Kidney epithelial cell (primary cell): Measurements from ENCODE around the gene LCAT. TPM values are rescaled to one million over a fixed set of nuclear protein-coding genes. Genes with fewer than 3 reads are reported as not detected.
"Not testable (repeated sequence)": the region's sequence is repeated elsewhere in the genome, so short reads cannot be mapped to it uniquely, and the experiment has no call there.

Experiments used
- DNase-seq: peaks from one replicate; pipeline ENCODE4 v3.0.0-alpha.2; 2010; ENCODE audit warnings: low read depth
- H3K27me3 ChIP-seq: 2 replicates; pipeline ENCODE4 v1.6.0; 2011; ENCODE audit warnings: low read length; ENCODE audit not compliant: control insufficient read depth, insufficient read depth
- H3K36me3 ChIP-seq: 2 replicates; pipeline ENCODE4 v1.5.1; 2011; ENCODE audit warnings: low read length; ENCODE audit not compliant: control insufficient read depth, insufficient read depth
- H3K4me3 ChIP-seq: 2 replicates; pipeline ENCODE4 v1.5.1; 2011; ENCODE audit warnings: low read depth, mild to moderate bottlenecking, control low read depth, low read length
- CTCF ChIP-seq: IDR thresholded peaks from 2 replicates; pipeline ENCODE4 v1.5.1; 2011; ENCODE audit warnings: mild to moderate bottlenecking, moderate library complexity, low read length, control low read depth, inconsistent platforms; ENCODE audit not compliant: insufficient read depth, poor library complexity, severe bottlenecking
- total RNA-seq: library from RNA; depleted of rRNA; stranded (reverse); fragments of >200 nt; gene quantifications from 2 replicates; pipeline ENCODE4 v1.2.3, GENCODE V29; 2015

Gene LCAT
- total RNA-seq, 1 donor from 2014 or later: 3.7 TPM

GRCh38 chr16:67977469-67978227 is 33.7 kb upstream of the LCAT start:
- no peak for DNase-seq
- H3K36me3 ChIP-seq: no peaks in the 10 kb centered on the region
- no peak overlapping the region for H3K4me3 ChIP-seq
- peaks cover 22% of the 10 kb centered on the region for H3K27me3 ChIP-seq
- no peak for TF ChIP-seq CTCF

GRCh38 chr16:67977005-67977404 is 33.1 kb upstream of the LCAT start:
- H3K27me3 ChIP-seq: peaks cover 22% of the 10 kb centered on the region
- TF ChIP-seq CTCF: no peak
- H3K4me3 ChIP-seq: no peak overlapping the region
- no peak for DNase-seq
- H3K36me3 ChIP-seq: no peaks in the 10 kb centered on the region

- H3K4me3 ChIP-seq: no peak overlapping the region
- H3K27me3 ChIP-seq: peaks cover 22% of the 10 kb centered on the region
- TF ChIP-seq CTCF: no peak
- H3K36me3 ChIP-seq: no peaks in the 10 kb centered on the region
- no peak for DNase-seq
These were observed 32.3 kb upstream of the LCAT start for GRCh38 chr16:67976205-67976604.

GRCh38 chr16:67975321-67976105 is 31.6 kb upstream of the LCAT start:
- no peak overlapping the region for H3K4me3 ChIP-seq
- no peak for TF ChIP-seq CTCF
- H3K27me3 ChIP-seq: peaks cover 22% of the 10 kb centered on the region
- no peak for DNase-seq
- H3K36me3 ChIP-seq: no peaks in the 10 kb centered on the region

GRCh38 chr16:67972285-67972684 is 28.4 kb upstream of the LCAT start:
- H3K36me3 ChIP-seq, DNase-seq, H3K4me3 ChIP-seq, H3K27me3 ChIP-seq: not testable (repeated sequence)

- H3K4me3 ChIP-seq: no peak overlapping the region
- H3K27me3 ChIP-seq: no peaks in the 10 kb centered on the region
- H3K36me3 ChIP-seq: no peaks in the 10 kb centered on the region
- DNase-seq: no peak
- TF ChIP-seq CTCF: no peak
These were observed 27.2 kb upstream of the LCAT start for GRCh38 chr16:67971111-67971510.
